WTC11 (cell line): ENCODE data around the gene SEMA4D. TPM values are rescaled to one million over a fixed set of nuclear protein-coding genes. Genes with fewer than 3 reads are reported as not detected.

Experiments used
- ATAC-seq: fragments of 200-7000 bp; cut with Tn5 transposase; 2 replicates; pipeline ENCODE4 v1.10.0; 2021; ENCODE audit warnings: mild to moderate bottlenecking, moderate library complexity
- CTCF ChIA-PET: fragments of 300-600 bp; sonication (Branson Sonifier 250); formaldehyde crosslinking; loops from one replicate; lab custom pipeline; 2021; ENCODE audit warnings: antibody characterized with exemption; lab: Charles Lee
- POLR2A ChIA-PET: fragments of 350-600 bp; sonication (Branson Sonifier 250); formaldehyde crosslinking; loops from one replicate; lab custom pipeline; 2021; ENCODE audit warnings: antibody characterized with exemption; lab: Charles Lee
- DNase-seq: peaks from one replicate; pipeline ENCODE4 v3.0.0; 2021; ENCODE audit warnings: low spot score
- H3K27ac Mint-ChIP-seq: 2 replicates; pipeline ENCODE4 v1.8.0; 2021; ENCODE audit warnings: mixed read lengths
- H3K27me3 Mint-ChIP-seq: 2 replicates; pipeline ENCODE4 v1.8.0; 2021; ENCODE audit warnings: low read depth, mild to moderate bottlenecking, moderate library complexity, mixed read lengths
- H3K36me3 Mint-ChIP-seq: 2 replicates; pipeline ENCODE4 v1.8.0; 2021; ENCODE audit warnings: mixed read lengths
- H3K4me1 Mint-ChIP-seq: 2 replicates; pipeline ENCODE4 v1.8.0; 2022; ENCODE audit warnings: mixed read lengths
- H3K4me3 Mint-ChIP-seq: 2 replicates; pipeline ENCODE4 v1.8.0; 2021; ENCODE audit warnings: mild to moderate bottlenecking, moderate library complexity, mixed read lengths
- H3K9me3 Mint-ChIP-seq: 2 replicates; pipeline ENCODE4 v1.8.0; 2021; ENCODE audit warnings: mixed read lengths
- ATF2 ChIP-seq: sonication (generic); formaldehyde crosslinking; IDR thresholded peaks from 2 replicates; pipeline ENCODE4 v1.8.1; 2022; ENCODE audit warnings: low read depth, missing genetic modification reagents, borderline replicate concordance
- CBFB ChIP-seq: sonication (generic); formaldehyde crosslinking; IDR thresholded peaks from 2 replicates; pipeline ENCODE4 v1.8.1; 2022; ENCODE audit warnings: mild to moderate bottlenecking, low read depth, missing genetic modification reagents
- CDX4 ChIP-seq: fragments of 250-450 bp; sonication (Bioruptor Pico); IDR thresholded peaks from 2 replicates; pipeline ENCODE4 v1.9.0; 2021; ENCODE audit warnings: moderate library complexity, mild to moderate bottlenecking, inconsistent platforms, borderline replicate concordance
- CREB1 ChIP-seq: sonication (generic); formaldehyde crosslinking; IDR thresholded peaks from 2 replicates; pipeline ENCODE4 v1.8.0; 2023; ENCODE audit warnings: mild to moderate bottlenecking, missing genetic modification reagents
- EMX1 ChIP-seq: fragments of 250-450 bp; sonication (Bioruptor Pico); IDR thresholded peaks from 2 replicates; pipeline ENCODE4 v1.8.0; 2021; ENCODE audit warnings: mild to moderate bottlenecking
- GTF2I ChIP-seq: fragments of 250-450 bp; sonication (Bioruptor Pico); conservative IDR thresholded peaks from 2 replicates; pipeline ENCODE4 v1.4.0; 2021; ENCODE audit warnings: mild to moderate bottlenecking
- JAZF1 ChIP-seq: fragments of 250-450 bp; sonication (Bioruptor Pico); IDR thresholded peaks from 2 replicates; pipeline ENCODE4 v1.9.0; 2021; ENCODE audit warnings: moderate library complexity, mild to moderate bottlenecking, inconsistent platforms
- KAT7 ChIP-seq: sonication (generic); formaldehyde crosslinking; IDR thresholded peaks from 2 replicates; pipeline ENCODE4 v1.8.1; 2023; ENCODE audit warnings: missing genetic modification reagents, mild to moderate bottlenecking, borderline replicate concordance
- MLX ChIP-seq: sonication (generic); formaldehyde crosslinking; IDR thresholded peaks from 2 replicates; pipeline ENCODE4 v1.8.1; 2023; ENCODE audit warnings: mild to moderate bottlenecking, missing genetic modification reagents, moderate library complexity
- MXD4 ChIP-seq: fragments of 250-450 bp; sonication (Bioruptor Pico); IDR thresholded peaks from 2 replicates; pipeline ENCODE4 v1.8.0; 2021; ENCODE audit warnings: mild to moderate bottlenecking, moderate library complexity, borderline replicate concordance
- NR1H2 ChIP-seq: sonication (generic); formaldehyde crosslinking; IDR thresholded peaks from 2 replicates; pipeline ENCODE4 v1.9.0; 2021; ENCODE audit warnings: mild to moderate bottlenecking, moderate library complexity, missing genetic modification reagents
- RELA ChIP-seq: sonication (generic); formaldehyde crosslinking; IDR thresholded peaks from 2 replicates; pipeline ENCODE4 v1.8.1; 2022; ENCODE audit warnings: missing genetic modification reagents, mild to moderate bottlenecking, borderline replicate concordance
- RORB ChIP-seq: fragments of 250-450 bp; sonication (Bioruptor Pico); IDR thresholded peaks from 2 replicates; pipeline ENCODE4 v1.9.0; 2021; ENCODE audit warnings: mild to moderate bottlenecking
- SP1 ChIP-seq: sonication (generic); formaldehyde crosslinking; conservative IDR thresholded peaks from 2 replicates; pipeline ENCODE4 v1.8.1; 2022; ENCODE audit warnings: missing genetic modification reagents
- TCF7 ChIP-seq: sonication (generic); formaldehyde crosslinking; IDR thresholded peaks from 2 replicates; pipeline ENCODE4 v1.8.0; 2022; ENCODE audit warnings: mild to moderate bottlenecking, low read depth, missing genetic modification reagents, moderate library complexity
- USF2 ChIP-seq: sonication (generic); formaldehyde crosslinking; IDR thresholded peaks from 2 replicates; pipeline ENCODE4 v1.8.1; 2023; ENCODE audit warnings: mild to moderate bottlenecking, missing genetic modification reagents, moderate library complexity
- ZBTB21 ChIP-seq: sonication (generic); formaldehyde crosslinking; IDR thresholded peaks from 2 replicates; pipeline ENCODE4 v1.8.1; 2023; ENCODE audit warnings: mild to moderate bottlenecking, missing genetic modification reagents, borderline replicate concordance
- ZNF263 ChIP-seq: sonication (generic); formaldehyde crosslinking; IDR thresholded peaks from 2 replicates; pipeline ENCODE4 v1.8.1; 2022; ENCODE audit warnings: low read depth, mild to moderate bottlenecking, moderate library complexity, missing genetic modification reagents
- ZNF317 ChIP-seq: sonication (generic); formaldehyde crosslinking; IDR thresholded peaks from 2 replicates; pipeline ENCODE4 v1.8.1; 2023; ENCODE audit warnings: low read depth, mild to moderate bottlenecking, moderate library complexity, missing genetic modification reagents, borderline replicate concordance
- ZNF416 ChIP-seq: fragments of 250-450 bp; sonication (Bioruptor Pico); IDR thresholded peaks from 2 replicates; pipeline ENCODE4 v1.9.0; 2021; ENCODE audit warnings: mild to moderate bottlenecking, inconsistent platforms
- ZNF671 ChIP-seq: fragments of 250-450 bp; sonication (Bioruptor Pico); IDR thresholded peaks from 2 replicates; pipeline ENCODE4 v1.8.0; 2021; ENCODE audit warnings: mild to moderate bottlenecking
- total RNA-seq: library from RNA; stranded (reverse); gene quantifications from 3 replicates; pipeline ENCODE4 v1.2.3, GENCODE V29; 2021
- TF ChIP-seq, protein P1 (sequence below): sonication (generic); formaldehyde crosslinking; IDR thresholded peaks from 2 replicates; pipeline ENCODE4 v1.8.0; 2022; ENCODE audit warnings: mild to moderate bottlenecking, missing genetic modification reagents
- TF ChIP-seq, protein P2 (sequence below): fragments of 250-450 bp; sonication (Bioruptor Pico); IDR thresholded peaks from 2 replicates; pipeline ENCODE4 v1.9.0; 2021; ENCODE audit warnings: mild to moderate bottlenecking
- TF ChIP-seq, protein P3 (sequence below): sonication (generic); formaldehyde crosslinking; IDR thresholded peaks from 2 replicates; pipeline ENCODE4 v1.8.1; 2023; ENCODE audit warnings: mild to moderate bottlenecking, moderate library complexity, missing genetic modification reagents

The SEMA4D gene
- total RNA-seq, 1 experiment from 2014 or later = 67.8 TPM

GRCh38 chr9:89542401-89543021 lies 44.6 kb upstream of the SEMA4D start:
- peaks cover 20% of the 10 kb centered on the region for H3K4me1 Mint-ChIP-seq
- H3K27ac Mint-ChIP-seq = no peak overlapping the region
- CTCF ChIA-PET = interaction anchor here (1.4 to 3.6 kb wide), 3 partner anchors 22 to 113 kb away, joined by 7 to 25 read pairs (median 10); no protein-coding TSS in a partner anchor
- H3K4me3 Mint-ChIP-seq = no peak overlapping the region
- TF ChIP-seq ZNF416 (CRISPR knock-in tag) (no peak), NR1H2 (CRISPR knock-in tag) (no peak), GTF2I (CRISPR knock-in tag) (no peak), CREB1 (CRISPR knock-in tag) (no peak), MLX (CRISPR knock-in tag) (no peak), ZNF263 (CRISPR knock-in tag) (no peak), RORB (no peak), ZNF671 (CRISPR knock-in tag) (no peak), RELA (CRISPR knock-in tag) (no peak)
- DNase-seq (no peak), ATAC-seq (no peak)
- H3K36me3 Mint-ChIP-seq = peaks cover 17% of the 10 kb centered on the region
- POLR2A ChIA-PET = no interaction called here
- H3K9me3 Mint-ChIP-seq = peaks cover 25% of the 10 kb centered on the region
- H3K27me3 Mint-ChIP-seq = peaks cover 3% of the 10 kb centered on the region; the same call in 1 of the 2 replicates

DNA sequence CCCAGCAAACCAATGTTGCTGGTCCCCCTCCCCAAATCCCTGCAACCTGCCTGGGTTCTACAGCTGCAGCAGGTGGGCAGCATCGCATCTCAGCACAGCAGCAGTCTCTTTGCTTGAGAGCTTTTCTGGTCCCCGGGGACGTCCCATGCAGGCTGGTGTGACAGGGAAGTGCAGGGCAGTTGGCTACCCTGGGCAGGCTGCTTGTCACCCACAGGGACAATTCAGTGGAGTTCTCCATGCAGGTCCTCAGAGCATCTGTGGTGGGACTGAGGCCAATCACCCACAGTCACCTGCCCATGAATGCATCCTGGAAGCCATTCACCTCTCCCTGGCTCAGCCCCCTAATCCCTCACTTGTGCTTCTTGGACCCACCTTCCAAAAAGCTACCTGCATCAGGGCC lies 43.9 kb upstream of the SEMA4D start:
- peaks cover 25% of the 10 kb centered on the region for H3K9me3 Mint-ChIP-seq
- no peak overlapping the region for H3K27ac Mint-ChIP-seq
- peaks cover 17% of the 10 kb centered on the region for H3K36me3 Mint-ChIP-seq
- ChIA-PET CTCF (interaction anchor here (3.6 kb wide), 1 partner anchor 112 kb away, joined by 25 read pairs; no protein-coding TSS in a partner anchor), POLR2A (no interaction called here)
- DNase-seq = no peak
- TF ChIP-seq EMX1 = no peak
- no peak for TF ChIP-seq ZBTB21 (CRISPR knock-in tag)
- TF ChIP-seq, protein P1, sequence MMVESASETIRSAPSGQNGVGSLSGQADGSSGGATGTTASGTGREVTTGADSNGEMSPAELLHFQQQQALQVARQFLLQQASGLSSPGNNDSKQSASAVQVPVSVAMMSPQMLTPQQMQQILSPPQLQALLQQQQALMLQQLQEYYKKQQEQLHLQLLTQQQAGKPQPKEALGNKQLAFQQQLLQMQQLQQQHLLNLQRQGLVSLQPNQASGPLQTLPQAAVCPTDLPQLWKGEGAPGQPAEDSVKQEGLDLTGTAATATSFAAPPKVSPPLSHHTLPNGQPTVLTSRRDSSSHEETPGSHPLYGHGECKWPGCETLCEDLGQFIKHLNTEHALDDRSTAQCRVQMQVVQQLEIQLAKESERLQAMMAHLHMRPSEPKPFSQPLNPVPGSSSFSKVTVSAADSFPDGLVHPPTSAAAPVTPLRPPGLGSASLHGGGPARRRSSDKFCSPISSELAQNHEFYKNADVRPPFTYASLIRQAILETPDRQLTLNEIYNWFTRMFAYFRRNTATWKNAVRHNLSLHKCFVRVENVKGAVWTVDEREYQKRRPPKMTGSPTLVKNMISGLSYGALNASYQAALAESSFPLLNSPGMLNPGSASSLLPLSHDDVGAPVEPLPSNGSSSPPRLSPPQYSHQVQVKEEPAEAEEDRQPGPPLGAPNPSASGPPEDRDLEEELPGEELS = no peak
- no peak for TF ChIP-seq CDX4 (CRISPR knock-in tag)
- TF ChIP-seq, protein P2, sequence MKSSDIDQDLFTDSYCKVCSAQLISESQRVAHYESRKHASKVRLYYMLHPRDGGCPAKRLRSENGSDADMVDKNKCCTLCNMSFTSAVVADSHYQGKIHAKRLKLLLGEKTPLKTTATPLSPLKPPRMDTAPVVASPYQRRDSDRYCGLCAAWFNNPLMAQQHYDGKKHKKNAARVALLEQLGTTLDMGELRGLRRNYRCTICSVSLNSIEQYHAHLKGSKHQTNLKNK (CRISPR knock-in tag) = no peak
- ATAC-seq = no peak
- H3K4me1 Mint-ChIP-seq = peaks cover 20% of the 10 kb centered on the region
- H3K27me3 Mint-ChIP-seq = peaks cover 3% of the 10 kb centered on the region; the same call in 1 of the 2 replicates
- H3K4me3 Mint-ChIP-seq = no peak overlapping the region

GRCh38 chr9:89539374-89539773 lies 41.5 kb upstream of the SEMA4D start:
- DNase-seq = no peak
- Mint-ChIP-seq H3K27ac (no peak overlapping the region; the same call in 1 of the 2 replicates), H3K9me3 (peaks cover 8% of the 10 kb centered on the region; the same call in 1 of the 2 replicates), H3K36me3 (no peaks in the 10 kb centered on the region), H3K4me1 (peaks cover 19% of the 10 kb centered on the region), H3K4me3 (no peak overlapping the region), H3K27me3 (no peaks in the 10 kb centered on the region)
- CTCF ChIA-PET = interaction anchor here (2.5 to 2.6 kb wide), 2 partner anchors 10 to 110 kb away, joined by 9 to 13 read pairs; no protein-coding TSS in a partner anchor
- ATAC-seq = no peak
- POLR2A ChIA-PET = no interaction called here
- TF ChIP-seq ZBTB21 (CRISPR knock-in tag) (no peak), MXD4 (CRISPR knock-in tag) (no peak), ZNF416 (CRISPR knock-in tag) (no peak), CBFB (CRISPR knock-in tag) (no peak), USF2 (CRISPR knock-in tag) (no peak), ZNF317 (no peak), TCF7 (CRISPR knock-in tag) (no peak), ATF2 (no peak), JAZF1 (CRISPR knock-in tag) (no peak), GTF2I (CRISPR knock-in tag) (no peak), SP1 (no peak), KAT7 (CRISPR knock-in tag) (no peak)
- TF ChIP-seq, protein P3, sequence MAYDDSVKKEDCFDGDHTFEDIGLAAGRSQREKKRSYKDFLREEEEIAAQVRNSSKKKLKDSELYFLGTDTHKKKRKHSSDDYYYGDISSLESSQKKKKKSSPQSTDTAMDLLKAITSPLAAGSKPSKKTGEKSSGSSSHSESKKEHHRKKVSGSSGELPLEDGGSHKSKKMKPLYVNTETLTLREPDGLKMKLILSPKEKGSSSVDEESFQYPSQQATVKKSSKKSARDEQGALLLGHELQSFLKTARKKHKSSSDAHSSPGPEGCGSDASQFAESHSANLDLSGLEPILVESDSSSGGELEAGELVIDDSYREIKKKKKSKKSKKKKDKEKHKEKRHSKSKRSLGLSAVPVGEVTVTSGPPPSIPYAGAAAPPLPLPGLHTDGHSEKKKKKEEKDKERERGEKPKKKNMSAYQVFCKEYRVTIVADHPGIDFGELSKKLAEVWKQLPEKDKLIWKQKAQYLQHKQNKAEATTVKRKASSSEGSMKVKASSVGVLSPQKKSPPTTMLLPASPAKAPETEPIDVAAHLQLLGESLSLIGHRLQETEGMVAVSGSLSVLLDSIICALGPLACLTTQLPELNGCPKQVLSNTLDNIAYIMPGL (CRISPR knock-in tag) = no peak
